22Rv1 (cell line): Measurements from ENCODE around the gene NUCKS1.

Experiments
- CTCF ChIP-seq: fragments of 450-650 bp; IDR thresholded peaks from 2 replicates; pipeline ENCODE4 v1.5.1; 2017; ENCODE audit warnings: mild to moderate bottlenecking
- ZFX ChIP-seq: fragments of 450-650 bp; IDR thresholded peaks from 2 replicates; pipeline ENCODE4 v1.6.1; 2017; ENCODE audit warnings: antibody characterized with exemption, borderline replicate concordance

GRCh38 chr1:205760606-205761005, 10.6 kb upstream of the NUCKS1 start:
- TF ChIP-seq CTCF (no peak), ZFX (no peak)
